ENCODE results near the gene AK3.

AK3 gene

GRCh38 chr9:4746278-4747030, 5.5 kb upstream of the AK3 start:
- DNase-seq: no peak

- DNase-seq: no peak
Observed at GRCh38 chr9:4743131-4743875, 2.3 kb upstream of the AK3 start.

- DNase-seq: no peak
Observed at GRCh38 chr9:4742246-4742645, 1.2 kb upstream of the AK3 start.

DNA sequence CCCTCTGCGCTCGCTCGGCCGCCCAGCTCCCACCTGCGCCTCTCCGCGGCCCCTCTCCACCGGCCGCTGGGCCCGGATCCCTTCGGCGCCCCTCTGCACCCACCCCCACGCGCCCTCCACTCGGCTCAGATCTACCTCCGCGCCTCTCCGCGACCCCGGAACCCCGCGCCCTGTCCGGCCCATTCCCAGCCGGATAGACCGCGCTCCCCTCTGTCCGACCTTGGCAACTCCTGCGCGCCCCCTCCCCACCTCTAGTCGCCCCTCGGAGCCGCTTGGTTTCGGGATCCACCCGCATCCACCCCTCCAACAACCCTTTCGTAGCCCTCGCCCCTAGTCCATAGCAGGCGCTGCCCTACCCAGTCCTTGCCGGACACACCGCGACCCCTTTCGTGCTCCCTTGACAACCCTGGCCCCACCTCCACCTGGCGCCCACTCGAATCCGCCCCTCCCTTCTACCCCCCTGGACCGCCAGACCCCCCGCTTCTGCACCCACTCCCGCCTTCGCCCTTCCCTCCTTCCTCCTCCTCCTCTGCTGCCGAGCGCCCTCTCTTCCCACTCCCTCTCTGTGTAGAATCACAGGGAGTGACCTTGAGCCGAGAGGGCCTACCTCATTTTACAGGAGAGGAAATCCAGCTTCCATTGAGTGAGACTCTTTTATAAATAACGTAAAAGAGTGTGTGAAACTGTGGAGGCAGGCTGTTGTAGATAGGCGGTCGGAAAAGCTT, 525 bp upstream of the AK3 start:
- DNase-seq: peak; percentile 12

- no peak for DNase-seq
Observed at GRCh38 chr9:4740388-4740637, 689 bp downstream of the AK3 start.

DNA sequence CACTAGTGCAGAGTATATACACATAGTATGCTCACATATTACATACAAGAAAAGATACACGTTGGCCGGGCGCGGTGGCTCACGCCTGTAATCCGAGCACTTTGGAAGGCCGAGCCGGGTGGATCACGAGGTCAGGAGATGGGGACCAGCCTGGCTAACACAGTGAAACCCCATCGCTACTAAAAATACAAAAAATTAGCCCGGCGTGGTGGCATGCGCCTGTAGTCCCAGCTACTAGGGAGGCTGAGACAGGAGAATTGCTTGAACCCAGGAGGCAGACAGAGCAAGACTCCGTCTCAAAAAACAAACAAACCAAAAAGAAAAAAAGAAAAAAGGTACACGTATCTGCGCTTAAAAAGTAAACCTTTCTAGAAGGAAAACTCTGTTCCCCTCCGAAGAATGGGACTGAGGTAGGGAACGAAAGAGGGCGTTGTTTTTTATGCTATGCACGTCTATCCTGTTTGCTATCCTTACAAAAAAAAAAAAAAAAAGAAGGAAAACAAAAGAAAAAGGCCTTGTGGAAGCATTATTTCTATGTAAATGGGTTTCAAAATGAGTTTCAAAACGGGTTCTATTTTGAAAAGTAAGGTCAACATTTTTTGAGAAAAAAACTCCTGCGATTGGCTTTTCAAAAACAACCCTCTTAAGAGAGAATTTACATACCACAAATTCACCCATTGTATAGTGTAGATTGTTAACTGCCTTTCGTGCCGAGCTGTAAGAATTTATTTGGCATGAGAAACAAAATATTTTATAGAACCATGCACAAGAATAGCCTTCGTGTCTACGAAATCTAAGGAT, 1.2 kb downstream of the AK3 start:
- DNase-seq: no peak

- DNase-seq: no peak
Observed at GRCh38 chr9:4738866-4739586, 2.0 kb downstream of the AK3 start.

GRCh38 chr9:4734150-4734549, 6.9 kb downstream of the AK3 start:
- DNase-seq: no peak

DNA sequence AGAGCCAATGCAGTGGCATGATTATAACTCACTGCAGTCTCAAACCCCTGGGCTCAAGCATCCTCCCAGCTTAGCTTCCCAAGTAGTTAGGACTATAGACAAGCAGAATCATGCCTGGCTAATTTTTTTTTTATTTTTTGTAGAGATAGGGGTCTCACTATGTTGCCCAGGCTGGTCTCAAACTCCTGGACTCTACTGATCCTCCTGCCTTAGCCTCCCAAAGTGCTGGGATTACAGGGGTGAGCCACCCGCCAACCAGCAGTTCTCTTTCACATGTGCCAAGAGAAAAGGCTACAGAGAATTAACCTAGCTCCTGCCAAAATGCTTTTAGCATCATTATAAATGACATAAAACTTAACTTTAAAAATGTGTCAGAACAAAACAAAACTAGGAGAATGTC, 8.1 kb downstream of the AK3 start:
- DNase-seq: no peak

- no peak for DNase-seq
Observed at GRCh38 chr9:4727593-4727992, 13.4 kb downstream of the AK3 start.

DNA sequence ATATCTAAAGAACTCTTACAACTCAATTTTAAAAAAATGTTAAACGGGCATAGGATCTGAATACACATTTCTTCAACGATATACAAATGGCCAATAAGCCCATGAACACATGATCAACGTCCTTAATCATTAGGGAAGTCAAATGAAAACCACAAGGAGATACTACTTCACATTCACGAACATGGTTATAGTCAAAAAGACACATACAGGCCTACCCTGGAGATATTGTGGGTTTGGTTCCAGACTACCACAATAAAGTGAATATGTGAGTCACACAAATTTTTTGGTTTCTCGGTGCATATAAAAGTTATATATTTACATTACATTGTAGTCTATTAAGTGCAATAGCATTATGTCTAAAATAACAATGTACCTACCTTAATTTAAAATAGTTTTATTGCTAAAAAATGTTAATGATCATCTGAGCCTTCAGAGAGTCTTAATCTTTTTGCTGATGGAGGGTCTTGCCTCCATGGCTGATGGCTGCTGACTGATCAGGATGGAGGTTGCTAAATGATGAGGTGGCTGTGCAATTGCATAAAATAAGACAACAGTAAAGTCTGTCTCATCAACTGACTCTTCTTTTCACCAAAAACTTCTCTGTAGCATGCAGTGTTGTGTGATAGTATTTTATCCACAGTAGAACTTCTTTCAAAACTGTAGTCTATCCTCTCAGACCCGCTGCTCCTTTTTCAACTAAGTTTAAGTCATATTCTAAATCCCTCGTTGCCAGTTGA, 15.1 kb downstream of the AK3 start:
- no peak for DNase-seq

DNA sequence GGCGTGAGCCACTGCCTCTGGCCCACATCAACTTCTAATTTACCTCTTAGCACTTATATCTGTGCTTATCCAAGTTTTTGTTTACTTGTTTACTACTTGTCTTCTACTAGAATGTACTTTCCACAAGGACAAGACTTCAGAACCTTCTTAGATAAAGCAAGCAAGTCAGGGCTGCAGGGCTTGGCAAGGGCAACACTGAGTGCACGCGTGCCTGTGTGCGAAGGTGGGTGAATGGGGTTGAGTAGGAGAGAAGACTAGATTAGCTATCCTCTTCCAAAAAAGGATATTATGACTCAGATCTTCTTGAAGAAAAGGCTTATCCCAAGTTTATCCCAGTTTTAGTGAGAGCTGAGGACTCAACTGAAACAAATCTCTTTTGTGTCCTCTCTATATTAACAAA, 19.3 kb downstream of the AK3 start:
- DNase-seq: no peak

DNA sequence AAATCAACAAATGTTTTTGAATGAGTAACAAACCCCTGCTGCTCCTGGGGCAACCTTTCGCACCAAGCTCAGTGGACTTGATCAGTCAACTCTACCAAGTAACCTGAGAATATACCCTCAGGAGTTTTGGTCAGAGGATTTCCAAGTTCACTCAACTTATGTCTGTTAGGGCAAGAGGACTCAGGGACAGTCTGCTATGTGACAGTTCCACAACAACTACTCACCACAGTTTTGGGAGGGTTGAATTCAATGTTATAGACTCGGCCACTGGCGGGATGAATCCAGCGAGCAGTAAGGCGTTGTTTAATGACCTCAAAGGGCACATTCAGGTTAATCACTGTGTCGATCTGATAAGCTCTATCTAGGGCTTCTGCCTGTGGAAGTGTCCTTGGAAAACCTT, 22.1 kb downstream of the AK3 start:
- no peak for DNase-seq

GRCh38 chr9:4717815-4718214, 23.2 kb downstream of the AK3 start:
- no peak for DNase-seq

DNA sequence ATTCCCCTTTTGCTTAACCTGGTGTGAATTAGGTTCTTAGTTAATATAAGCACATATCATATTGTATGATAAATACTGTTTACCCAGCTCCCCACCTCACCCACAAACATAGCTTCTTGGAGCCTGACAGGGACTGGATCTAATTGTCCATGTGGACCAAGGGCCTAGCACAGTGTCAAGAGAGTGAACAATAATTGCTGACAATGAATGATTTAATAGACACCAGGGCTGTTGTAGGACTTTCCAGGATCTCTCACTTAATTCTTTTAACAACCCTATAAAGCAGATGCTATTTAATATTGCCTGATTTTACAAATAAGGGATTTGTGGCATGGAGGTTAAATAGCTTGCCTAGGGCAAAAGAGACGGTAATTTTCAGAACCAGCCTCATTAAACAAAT, 24.8 kb downstream of the AK3 start:
- no peak for DNase-seq

GRCh38 chr9:4714266-4715016, 26.6 kb downstream of the AK3 start:
- DNase-seq: no peak

- DNase-seq: no peak
Observed at GRCh38 chr9:4713849-4714248, 27.2 kb downstream of the AK3 start.

DNA sequence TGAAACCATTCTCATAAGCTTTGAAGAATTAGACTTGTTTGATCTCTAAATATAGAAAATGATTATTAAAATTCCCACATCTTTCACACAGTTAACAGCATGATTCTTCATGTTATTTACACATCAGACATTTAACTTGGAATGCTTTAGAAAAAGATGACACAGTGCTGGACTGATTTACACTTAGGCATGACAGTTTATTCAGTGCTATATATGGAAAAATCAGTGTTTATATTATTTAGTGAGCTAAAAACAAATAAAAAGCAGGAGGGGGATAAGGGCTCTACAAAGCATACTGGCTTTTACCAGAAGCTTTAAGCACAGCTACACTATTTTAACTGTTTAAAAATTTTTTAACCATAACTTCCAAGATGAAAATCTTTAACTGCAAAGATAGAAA, 31.6 kb downstream of the AK3 start:
- no peak for DNase-seq

DNA sequence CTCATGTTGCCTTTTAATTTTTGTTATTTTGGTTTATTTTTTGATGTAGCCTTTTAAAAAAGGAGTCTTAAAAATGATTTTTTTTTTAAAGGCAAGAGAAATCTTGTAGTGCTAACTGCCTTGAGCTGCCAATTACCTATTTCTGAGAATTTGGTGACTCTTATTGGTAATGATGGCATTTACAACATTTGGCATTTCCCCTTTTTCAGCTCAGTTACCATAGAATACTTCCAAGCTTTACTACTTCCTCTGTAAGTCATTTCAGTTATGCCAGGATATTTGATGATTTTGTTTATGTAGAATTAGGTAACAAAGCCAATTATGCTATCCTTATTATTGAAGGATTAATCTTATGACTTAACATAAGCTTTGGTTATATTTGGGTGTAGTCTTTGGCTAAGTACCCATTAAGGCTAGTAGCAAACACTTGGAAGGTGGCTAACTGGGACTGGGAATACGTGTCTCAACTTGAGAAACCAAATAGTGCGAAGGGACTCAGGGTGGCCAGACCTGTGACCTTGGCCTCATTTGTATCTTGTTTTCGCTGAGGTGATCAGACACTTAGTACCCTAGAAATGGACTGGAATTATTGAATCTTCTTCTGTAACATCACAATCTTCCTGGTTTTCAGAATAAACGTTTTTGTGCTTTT, 33.9 kb downstream of the AK3 start:
- DNase-seq: no peak

DNA sequence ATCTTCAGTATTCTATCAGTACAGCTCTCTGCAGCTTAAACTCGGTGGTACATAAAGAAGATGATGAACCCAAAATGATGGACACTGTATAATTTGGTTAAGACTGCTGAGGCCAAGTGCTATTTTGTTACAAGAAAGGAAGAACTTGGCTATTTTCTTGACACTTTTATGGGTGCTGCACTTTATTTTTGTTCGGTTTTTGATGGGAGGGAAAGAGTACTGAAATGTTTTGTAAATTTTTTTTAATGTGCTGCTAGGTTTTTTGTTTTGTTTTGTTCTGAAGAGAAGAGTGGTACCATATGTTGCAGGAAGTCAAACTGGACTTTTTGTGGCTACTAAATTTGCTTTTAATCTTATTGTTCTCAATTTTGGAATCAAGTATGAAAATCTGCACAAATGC, 35.0 kb downstream of the AK3 start:
- DNase-seq: no peak

DNA sequence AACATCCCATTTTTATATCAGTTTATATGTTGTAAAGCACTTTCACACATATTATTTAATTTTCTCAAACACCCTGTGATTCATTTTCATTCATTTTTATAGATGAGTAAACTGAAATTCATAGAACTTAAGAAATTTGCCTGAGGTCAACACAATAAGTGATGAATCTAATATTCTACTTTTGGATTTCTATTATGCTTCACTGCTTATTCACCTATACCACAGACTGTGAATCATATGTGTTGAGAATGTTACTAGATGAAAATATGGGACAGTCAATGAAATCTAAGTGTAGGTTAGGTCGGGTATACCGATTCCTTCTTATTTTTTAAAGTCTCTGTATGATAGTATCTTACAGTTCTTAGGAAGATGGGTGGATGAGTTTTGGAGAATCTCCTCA, 36.9 kb downstream of the AK3 start:
- no peak for DNase-seq
